Endothelial cell of umbilical vein (primary cell): Measurements from ENCODE around the gene ASPSCR1. TPM values are rescaled to one million over a fixed set of nuclear protein-coding genes. Genes with fewer than 3 reads are reported as not detected.

Source experiments
- BruUV-seq: library from RNA; stranded (reverse); fragments of 400-500 nt; replicated peaks from 2 replicates; lab custom pipeline; 2021; lab: Mats Ljungman, UMichigan
- CTCF ChIA-PET: fragments of 300-600, 350-600 bp; sonication (Branson Sonifier 250); formaldehyde crosslinking; loops from one replicate; lab custom pipeline; 2021; ENCODE audit warnings: antibody characterized with exemption, inconsistent platforms; lab: Charles Lee
- POLR2A ChIA-PET: fragments of 300-600, 350-600 bp; sonication (Branson Sonifier 250); formaldehyde crosslinking; loops from one replicate; lab custom pipeline; 2021; ENCODE audit warnings: antibody characterized with exemption, inconsistent platforms; lab: Charles Lee
- DNase-seq: peaks from one replicate; pipeline ENCODE4 v3.0.0-alpha.2; 2011; ENCODE audit warnings: low read depth, low spot score
- FAIRE-seq: peaks from 2 replicates; lab custom pipeline; 2011; peaks lifted over from hg19 to GRCh38; lab: Jason Lieb, UNC
- H2AFZ ChIP-seq: 2 replicates; pipeline ENCODE4 v1.6.0; 2012; ENCODE audit warnings: low read depth, low read length, control low read depth, inconsistent platforms
- H3K27ac ChIP-seq: 2 replicates; pipeline ENCODE4 v1.5.1; 2011; ENCODE audit warnings: low read depth, mild to moderate bottlenecking, control low read depth, low read length, moderate library complexity; ENCODE audit not compliant: insufficient read depth
- H3K27me3 ChIP-seq, 2 experiments: 2 replicates each; pipeline versions ENCODE4 v1.6.0 to v1.6.1; 2011; ENCODE audit warnings: low read length in 2 of 2, mixed read lengths in 1 of 2; ENCODE audit not compliant: control insufficient read depth in 2 of 2, insufficient read depth in 2 of 2
- H3K36me3 ChIP-seq, 2 experiments: 2 replicates in 1 of 2; 3 replicates in 1 of 2; pipeline ENCODE4 v1.5.1; 2011; ENCODE audit warnings: low read length in 2 of 2, mild to moderate bottlenecking in 1 of 2, moderate library complexity in 1 of 2; ENCODE audit not compliant: control insufficient read depth in 2 of 2, insufficient read depth in 2 of 2; ENCODE audit errors: extremely low read depth in 1 of 2
- H3K4me1 ChIP-seq: 3 replicates; pipeline ENCODE4 v1.5.1; 2011; ENCODE audit warnings: mild to moderate bottlenecking, low read length; ENCODE audit not compliant: control insufficient read depth, insufficient read depth; ENCODE audit errors: extremely low read depth
- H3K4me2 ChIP-seq: 2 replicates; pipeline ENCODE4 v1.6.1; 2011; ENCODE audit warnings: low read length, control low read depth, mixed read lengths; ENCODE audit not compliant: insufficient read depth
- H3K4me3 ChIP-seq, 3 experiments: fragments of 200-600 bp in 1 of 3; sonication (generic), shearing (Covaris generic) in 1 of 3; replicated peaks in 1 of 3; 2 replicates each; pipeline ENCODE4 v1.5.1; 2011 to 2016; ENCODE audit warnings: control low read depth in 3 of 3, low read length in 3 of 3, mild to moderate bottlenecking in 2 of 3, inconsistent platforms in 1 of 3, low read depth in 1 of 3, moderate library complexity in 1 of 3; ENCODE audit not compliant: insufficient read depth in 1 of 3
- H3K79me2 ChIP-seq: 2 replicates; pipeline ENCODE4 v1.6.0; 2012; ENCODE audit warnings: low read length, inconsistent platforms; ENCODE audit not compliant: control insufficient read depth, insufficient read depth
- H3K9ac ChIP-seq: replicated peaks from 2 replicates; pipeline ENCODE3; 2011; ENCODE audit warnings: low read length, control low read depth; ENCODE audit not compliant: insufficient read depth; ENCODE audit errors: extremely low read depth
- H3K9me1 ChIP-seq: replicated peaks from 3 replicates; pipeline ENCODE4 v1.6.0; 2011; ENCODE audit warnings: mild to moderate bottlenecking, low read length; ENCODE audit not compliant: control insufficient read depth, insufficient read depth; ENCODE audit errors: extremely low read depth
- H3K9me3 ChIP-seq: replicated peaks from 2 replicates; pipeline ENCODE4 v1.5.1; 2012; ENCODE audit warnings: low read length, inconsistent platforms; ENCODE audit not compliant: control insufficient read depth, insufficient read depth
- H4K20me1 ChIP-seq: replicated peaks from 2 replicates; pipeline ENCODE3; 2011; ENCODE audit warnings: mild to moderate bottlenecking, low read length; ENCODE audit not compliant: control insufficient read depth, insufficient read depth; ENCODE audit errors: extremely low read depth
- CTCF ChIP-seq, 2 donors: IDR thresholded peaks; 1 replicate in 1 of 2; 2 replicates in 1 of 2; pipeline ENCODE4 v1.5.1; 2011; ENCODE audit warnings: low read length in 2 of 2, mild to moderate bottlenecking in 2 of 2, moderate library complexity in 2 of 2, control low read depth in 1 of 2, inconsistent platforms in 1 of 2, low read depth in 1 of 2; ENCODE audit not compliant: insufficient read depth in 1 of 2; ENCODE audit errors: extremely low read depth in 1 of 2
- EZH2 ChIP-seq: IDR thresholded peaks from 2 replicates; pipeline ENCODE4 v1.6.1; 2012; ENCODE audit warnings: borderline replicate concordance, low read depth, mild to moderate bottlenecking, moderate library complexity, low read length, inconsistent platforms; ENCODE audit not compliant: severe bottlenecking
- FOS ChIP-seq: IDR thresholded peaks from 2 replicates; pipeline ENCODE4 v1.6.1; 2011; ENCODE audit warnings: mild to moderate bottlenecking, low read length, moderate library complexity, borderline replicate concordance; ENCODE audit not compliant: insufficient read depth
- GATA2 ChIP-seq: IDR thresholded peaks from 2 replicates; pipeline ENCODE4 v1.7.0; 2011; ENCODE audit warnings: low read depth, mild to moderate bottlenecking, moderate library complexity, mixed read lengths, low read length; ENCODE audit not compliant: insufficient read length, insufficient read depth
- JUN ChIP-seq: IDR thresholded peaks from 2 replicates; pipeline ENCODE4 v1.6.1; 2011; ENCODE audit warnings: borderline replicate concordance, low read depth; ENCODE audit not compliant: insufficient read length, insufficient read depth
- MAX ChIP-seq: IDR thresholded peaks from 2 replicates; pipeline ENCODE4 v1.6.1; 2011; ENCODE audit not compliant: insufficient read depth, insufficient read length
- MYC ChIP-seq: IDR thresholded peaks from one replicate; pipeline ENCODE4 v1.6.1; 2011; ENCODE audit warnings: mild to moderate bottlenecking, low read depth, low read length
- POLR2A ChIP-seq: IDR thresholded peaks from 2 replicates; pipeline ENCODE4 v1.6.1; 2012; ENCODE audit warnings: low read depth, mild to moderate bottlenecking, control low read depth, low read length
- POLR2AphosphoS5 ChIP-seq: IDR thresholded peaks from 2 replicates; pipeline ENCODE4 v1.6.1; 2012; ENCODE audit warnings: low read depth, mild to moderate bottlenecking, control low read depth, low read length, moderate library complexity; ENCODE audit not compliant: insufficient read depth
- dilution Hi-C: fragments of 300-500 bp; cut with MboI; formaldehyde crosslinking; loops from one replicate; pipeline ENCODE4 v1.15.0; 2019; ENCODE audit warnings: low sequenced_read_pairs; ENCODE audit not compliant: extremely low pct_ligation_motif_present
- intact Hi-C: fragments of 100-400 bp; cut with micrococcal nuclease; formaldehyde crosslinking; loops from one replicate; pipeline ENCODE4 v1.10.0; 2022
- polyA plus RNA-seq, 4 experiments: library from polyadenylated mRNA; depleted of rRNA in 3 of 4; stranded (reverse) in 3 of 4; unstranded in 1 of 4; fragments of >200 nt; gene quantifications; 2 replicates each; pipeline versions ENCODE4 v1.2.1 to v1.2.3, GENCODE V29; 2011 to 2012; ENCODE audit warnings: missing spikeins in 1 of 4
- total RNA-seq: library from RNA; stranded (reverse); gene quantifications from 2 replicates; pipeline ENCODE4 v1.2.3, GENCODE V29; 2021

Gene ASPSCR1
- total and polyA plus RNA-seq, 2 donors (not counting 3 experiments of a cell fraction or from before 2014, with no cell fraction given) = 24.8 to 36.5 TPM

GRCh38 chr17:81983639-81984373, 6.4 kb downstream of the ASPSCR1 start:
- H2AFZ ChIP-seq = no peak overlapping the region
- H3K9me3 ChIP-seq = no peaks in the 10 kb centered on the region
- no peaks in the 10 kb centered on the region for H3K9me1 ChIP-seq
- no peaks in the 10 kb centered on the region for H4K20me1 ChIP-seq
- H3K4me2 ChIP-seq = no peak overlapping the region
- peaks cover 0 to 18% of the 10 kb centered on the region in 2 experiments for H3K36me3 ChIP-seq
- TF ChIP-seq CTCF (IDR thresholded peaks at IDR 0.05; ENCODE audit: extremely low read depth in 1 of 2, insufficient read depth in 1 of 2, low read depth in 1 of 2, low read length in 2 of 2) = no peak
- no peak for TF ChIP-seq MYC
- no peak for TF ChIP-seq FOS
- no peak for TF ChIP-seq POLR2A
- TF ChIP-seq POLR2AphosphoS5 = no peak
- TF ChIP-seq JUN = no peak
- no peak for TF ChIP-seq GATA2
- TF ChIP-seq MAX = no peak
- no peak for TF ChIP-seq EZH2
- H3K4me1 ChIP-seq = no peaks in the 10 kb centered on the region
- POLR2A ChIA-PET = interaction anchor here (0.7 kb wide), 1 partner anchor 29 kb away, joined by 5 read pairs; no protein-coding TSS in a partner anchor
- no peaks in the 10 kb centered on the region for H3K79me2 ChIP-seq
- DNase-seq = no peak
- intact Hi-C loops (no loop called here), dilution Hi-C loops (no loop called here)
- BruUV-seq = no TSS peak
- H3K9ac ChIP-seq = no peak overlapping the region
- FAIRE-seq = no peak
- no peak overlapping the region for H3K27ac ChIP-seq
- CTCF ChIA-PET = interaction anchor here (1.2 to 1.8 kb wide), 3 partner anchors 20 to 36 kb away, joined by 3 to 6 read pairs (median 4); no protein-coding TSS in a partner anchor
- no peaks in the 10 kb centered on the region for H3K27me3 ChIP-seq
- H3K4me3 ChIP-seq = no peak overlapping the region
